ENCODE results near the gene ACAP3.

Gene ACAP3

GRCh38 chr1:1297802-1298424 is 9.8 kb downstream of the ACAP3 start:
- no peaks in the 10 kb centered on the region for H3K27me3 ChIP-seq
- H3K27ac ChIP-seq = no peak overlapping the region
- no peak for TF ChIP-seq Cebpa-rat (IDR thresholded peaks at IDR 0.05)
- peaks cover 7 to 23% (median 17%) of the 10 kb centered on the region in 10 experiments; a peak in 19 of 20 replicates for H3K4me1 ChIP-seq
- no peak overlapping the region for H3K4me2 ChIP-seq
- peaks cover 0 to 42% (median 15%) of the 10 kb centered on the region in 11 experiments; a peak in 10 of 22 replicates for H3K36me3 ChIP-seq
- peaks cover 25 to 89% (median 45%) of the 10 kb centered on the region in 11 experiments; a peak in 21 of 22 replicates for H4K20me1 ChIP-seq
- H3K9ac ChIP-seq = no peak overlapping the region
- H3K9me3 ChIP-seq (replicated peaks in 1 of 11) = no peaks in the 10 kb centered on the region
- H3K4me3 ChIP-seq = no peak overlapping the region

- no peak overlapping the region for H3K4me3 ChIP-seq
- peaks cover 7 to 31% (median 25%) of the 10 kb centered on the region in 10 experiments; a peak in 18 of 20 replicates for H3K4me1 ChIP-seq
- H3K27me3 ChIP-seq = no peaks in the 10 kb centered on the region
- TF ChIP-seq Cebpa-rat (IDR thresholded peaks at IDR 0.05) = no peak
- no peak overlapping the region for H3K27ac ChIP-seq
- no peaks in the 10 kb centered on the region for H3K9me3 ChIP-seq (replicated peaks in 1 of 11)
- H3K36me3 ChIP-seq = peaks cover 0 to 42% (median 15%) of the 10 kb centered on the region in 11 experiments; a peak in 10 of 22 replicates
- no peak overlapping the region for H3K9ac ChIP-seq
- peaks cover 16 to 89% (median 47%) of the 10 kb centered on the region in 11 experiments; a peak in 21 of 22 replicates for H4K20me1 ChIP-seq
- H3K4me2 ChIP-seq = no peak overlapping the region
These were observed 11.4 kb downstream of the ACAP3 start for GRCh38 chr1:1296070-1297061.

- no peak for TF ChIP-seq Cebpa-rat (IDR thresholded peaks at IDR 0.05)
- H3K27me3 ChIP-seq = no peaks in the 10 kb centered on the region
- H3K4me1 ChIP-seq = peaks cover 7 to 39% (median 29%) of the 10 kb centered on the region in 10 experiments; a peak in 18 of 20 replicates
- H3K36me3 ChIP-seq = peaks cover 0 to 42% (median 15%) of the 10 kb centered on the region in 11 experiments; a peak in 10 of 22 replicates
- H3K9me3 ChIP-seq (replicated peaks in 1 of 11) = no peaks in the 10 kb centered on the region
- no peak overlapping the region for H3K9ac ChIP-seq
- H3K4me2 ChIP-seq = no peak overlapping the region
- no peak overlapping the region for H3K4me3 ChIP-seq
- H3K27ac ChIP-seq = no peak overlapping the region
- H4K20me1 ChIP-seq = peaks cover 16 to 89% (median 40%) of the 10 kb centered on the region in 11 experiments; a peak in 21 of 22 replicates
These were observed 12.4 kb downstream of the ACAP3 start for GRCh38 chr1:1295154-1295923.

GRCh38 chr1:1294250-1294890 is 13.4 kb downstream of the ACAP3 start:
- Histone ChIP-seq H3K27me3 (no peaks in the 10 kb centered on the region), H3K36me3 (peaks cover 0 to 42% (median 15%) of the 10 kb centered on the region in 11 experiments; a peak in 10 of 22 replicates), H3K4me2 (no peak overlapping the region), H3K4me1 (peaks cover 7 to 29% (median 21%) of the 10 kb centered on the region in 10 experiments; a peak in 18 of 20 replicates), H3K4me3 (no peak overlapping the region), H4K20me1 (peaks cover 7 to 80% (median 30%) of the 10 kb centered on the region in 11 experiments; a peak in 21 of 22 replicates), H3K27ac (no peak overlapping the region), H3K9me3 (replicated peaks in 1 of 11) (no peaks in the 10 kb centered on the region), H3K9ac (no peak overlapping the region)
- no peak for TF ChIP-seq Cebpa-rat (IDR thresholded peaks at IDR 0.05)

GRCh38 chr1:1293263-1294249 is 14.2 kb downstream of the ACAP3 start:
- Histone ChIP-seq H3K9ac (no peak overlapping the region), H3K4me3 (no peak overlapping the region), H3K4me1 (peaks cover 0 to 21% (median 13%) of the 10 kb centered on the region in 10 experiments; a peak in 16 of 20 replicates), H3K4me2 (no peak overlapping the region), H3K27me3 (no peaks in the 10 kb centered on the region), H4K20me1 (peaks cover 0 to 72% (median 22%) of the 10 kb centered on the region in 11 experiments; a peak in 19 of 22 replicates), H3K9me3 (replicated peaks in 1 of 11) (no peaks in the 10 kb centered on the region), H3K27ac (no peak overlapping the region), H3K36me3 (peaks cover 0 to 42% (median 15%) of the 10 kb centered on the region in 11 experiments; a peak in 10 of 22 replicates)
- TF ChIP-seq Cebpa-rat (IDR thresholded peaks at IDR 0.05) = no peak

GRCh38 chr1:1292851-1293250 is 14.9 kb downstream of the ACAP3 start:
- Histone ChIP-seq H3K27me3 (no peaks in the 10 kb centered on the region), H3K4me2 (no peak overlapping the region), H3K9me3 (replicated peaks in 1 of 11) (no peaks in the 10 kb centered on the region), H3K4me1 (peaks cover 0 to 20% (median 12%) of the 10 kb centered on the region in 10 experiments; a peak in 13 of 20 replicates), H3K27ac (no peak overlapping the region), H4K20me1 (peaks cover 0 to 66% (median 21%) of the 10 kb centered on the region in 11 experiments; a peak in 17 of 22 replicates), H3K36me3 (peaks cover 0 to 40% (median 13%) of the 10 kb centered on the region in 11 experiments; a peak in 10 of 22 replicates), H3K9ac (no peak overlapping the region), H3K4me3 (no peak overlapping the region)
- no peak for TF ChIP-seq Cebpa-rat (IDR thresholded peaks at IDR 0.05)

GRCh38 chr1:1292442-1292779 is 15.3 kb downstream of the ACAP3 start:
- H4K20me1 ChIP-seq = peaks cover 0 to 62% (median 21%) of the 10 kb centered on the region in 11 experiments; a peak in 17 of 22 replicates
- H3K27me3 ChIP-seq = no peaks in the 10 kb centered on the region
- peaks cover 0 to 20% (median 12%) of the 10 kb centered on the region in 10 experiments; a peak in 13 of 20 replicates for H3K4me1 ChIP-seq
- H3K9ac ChIP-seq = no peak overlapping the region
- no peak for TF ChIP-seq Cebpa-rat (IDR thresholded peaks at IDR 0.05)
- H3K9me3 ChIP-seq (replicated peaks in 1 of 11) = no peaks in the 10 kb centered on the region
- peaks cover 0 to 36% (median 10%) of the 10 kb centered on the region in 11 experiments; a peak in 10 of 22 replicates for H3K36me3 ChIP-seq
- no peak overlapping the region for H3K4me2 ChIP-seq
- H3K27ac ChIP-seq = no peak overlapping the region
- no peak overlapping the region for H3K4me3 ChIP-seq

Measured in BLaER1 treated with 17β-estradiol and CSF1 and Interleukin-3, amounts not matched to agents 10 nM and 100 nM (cell line).